DOHH2 (cell line): ENCODE data around the gene MRPL57.
"Not testable (repeated sequence)": the region's sequence is repeated elsewhere in the genome, so short reads cannot be mapped to it uniquely, and the experiment has no call there.

ENCODE experiments used
- H3F3A ChIP-seq: fragments of 200-600 bp; sonication (generic), shearing (Covaris generic); 2 replicates; pipeline ENCODE4 v1.6.0; 2016; ENCODE audit warnings: antibody characterized with exemption, mild to moderate bottlenecking; ENCODE audit not compliant: control insufficient read depth, insufficient read depth
- H3K27ac ChIP-seq: fragments of 200-600 bp; sonication (generic); 2 replicates; pipeline ENCODE4 v1.5.1; 2014; ENCODE audit warnings: low read depth, mild to moderate bottlenecking, low read length, moderate library complexity
- H3K27me3 ChIP-seq: fragments of 200-600 bp; sonication (generic); 2 replicates; pipeline ENCODE4 v1.6.1; 2014; ENCODE audit warnings: mild to moderate bottlenecking, low read length, mixed read lengths; ENCODE audit not compliant: control insufficient read depth
- H3K36me3 ChIP-seq: fragments of 200-600 bp; sonication (generic); 2 replicates; pipeline ENCODE4 v1.6.1; 2014; ENCODE audit warnings: mild to moderate bottlenecking, low read length, moderate library complexity, mixed read lengths; ENCODE audit not compliant: control insufficient read depth
- H3K4me1 ChIP-seq: fragments of 200-600 bp; sonication (generic); 2 replicates; pipeline ENCODE4 v1.6.1; 2014; ENCODE audit warnings: mild to moderate bottlenecking, low read length, mixed read lengths; ENCODE audit not compliant: control insufficient read depth
- H3K4me2 ChIP-seq: fragments of 200-600 bp; sonication (generic); 2 replicates; pipeline ENCODE4 v1.6.0; 2014; ENCODE audit warnings: mild to moderate bottlenecking, low read length, moderate library complexity
- H3K4me3 ChIP-seq: fragments of 200-600 bp; sonication (generic); 2 replicates; pipeline ENCODE4 v1.5.1; 2014; ENCODE audit warnings: mild to moderate bottlenecking, low read length, mixed read lengths
- H3K79me2 ChIP-seq: fragments of 200-600 bp; sonication (generic); 2 replicates; pipeline ENCODE4 v1.6.1; 2014; ENCODE audit warnings: mild to moderate bottlenecking, low read length, mixed read lengths; ENCODE audit not compliant: control insufficient read depth
- H3K9me2 ChIP-seq: fragments of 200-600 bp; sonication (generic); replicated peaks from 2 replicates; pipeline ENCODE4 v1.6.1; 2014; ENCODE audit warnings: mild to moderate bottlenecking, low read length, mixed read lengths; ENCODE audit not compliant: control insufficient read depth
- H3K9me3 ChIP-seq: fragments of 200-600 bp; sonication (generic); 2 replicates; pipeline ENCODE4 v1.6.1; 2014; ENCODE audit warnings: antibody characterized with exemption, low read length, mixed read lengths; ENCODE audit not compliant: control insufficient read depth, insufficient read depth
- H4K20me1 ChIP-seq: fragments of 200-600 bp; sonication (generic); 2 replicates; pipeline ENCODE4 v1.6.0; 2014; ENCODE audit warnings: low read depth, mild to moderate bottlenecking, antibody characterized with exemption, low read length, moderate library complexity; ENCODE audit not compliant: control insufficient read depth, insufficient read depth
- CTCF ChIP-seq: fragments of 200-600 bp; sonication (generic); IDR thresholded peaks from one replicate; pipeline ENCODE4 v1.5.1; 2014; ENCODE audit warnings: antibody characterized with exemption, mild to moderate bottlenecking, low read depth, low read length; ENCODE audit not compliant: poor library complexity, severe bottlenecking
- EZH2phosphoT487 ChIP-seq: fragments of 200-600 bp; sonication (generic); IDR thresholded peaks from 2 replicates; pipeline ENCODE4 v1.6.1; 2017; ENCODE audit warnings: borderline replicate concordance, mild to moderate bottlenecking, antibody characterized with exemption, low read length, moderate library complexity, mixed read lengths

Gene MRPL57

GRCh38 chr13:21219036-21219381 is 42.6 kb downstream of the MRPL57 start:
- Histone ChIP-seq H3K4me3 (no peak overlapping the region), H3K4me2 (no peak overlapping the region), H3K27me3 (no peaks in the 10 kb centered on the region; the same call in 1 of the 2 replicates), H3K4me1 (no peaks in the 10 kb centered on the region), H3K9me2 (no peaks in the 10 kb centered on the region), H3K27ac (no peak overlapping the region), H3K79me2 (no peaks in the 10 kb centered on the region), H3K9me3 (no peaks in the 10 kb centered on the region), H4K20me1 (no peaks in the 10 kb centered on the region), H3F3A (no peaks in the 10 kb centered on the region), H3K36me3 (no peaks in the 10 kb centered on the region)
- TF ChIP-seq CTCF: no peak

- H3K4me1 ChIP-seq, H3K4me2 ChIP-seq, H4K20me1 ChIP-seq, H3K9me2 ChIP-seq, H3K9me3 ChIP-seq, H3K79me2 ChIP-seq, H3K27me3 ChIP-seq, H3K4me3 ChIP-seq, H3F3A ChIP-seq, H3K27ac ChIP-seq, H3K36me3 ChIP-seq: not testable (repeated sequence)
Measured at GRCh38 chr13:21219716-21220115, 43.3 kb downstream of the MRPL57 start.

- H3K4me2 ChIP-seq: no peak overlapping the region
- no peak overlapping the region for H3K27ac ChIP-seq
Measured at GRCh38 chr13:21221268-21221667, 44.8 kb downstream of the MRPL57 start.

GRCh38 chr13:21225082-21225481 is 48.6 kb downstream of the MRPL57 start:
- Histone ChIP-seq H3K27ac (no peak overlapping the region), H3K27me3 (no peaks in the 10 kb centered on the region; the same call in 1 of the 2 replicates), H3K4me3 (no peak overlapping the region), H3K36me3 (no peaks in the 10 kb centered on the region), H3K9me2 (no peaks in the 10 kb centered on the region), H4K20me1 (no peaks in the 10 kb centered on the region), H3K4me1 (no peaks in the 10 kb centered on the region), H3K4me2 (no peak overlapping the region), H3K9me3 (no peaks in the 10 kb centered on the region), H3K79me2 (no peaks in the 10 kb centered on the region), H3F3A (no peaks in the 10 kb centered on the region)
- TF ChIP-seq CTCF (no peak), EZH2phosphoT487 (no peak)

More at GRCh38 chr13:21221268-21221667, 44.8 kb downstream of the MRPL57 start:
- no peak overlapping the region for H3K4me3 ChIP-seq
- no peaks in the 10 kb centered on the region for H3K36me3 ChIP-seq
- H3K79me2 ChIP-seq: no peaks in the 10 kb centered on the region
- H3K9me3 ChIP-seq: no peaks in the 10 kb centered on the region
- no peaks in the 10 kb centered on the region for H3K9me2 ChIP-seq
- no peaks in the 10 kb centered on the region for H4K20me1 ChIP-seq
- H3F3A ChIP-seq: no peaks in the 10 kb centered on the region
- TF ChIP-seq EZH2phosphoT487: no peak
- TF ChIP-seq CTCF: no peak
- no peaks in the 10 kb centered on the region; the same call in 1 of the 2 replicates for H3K27me3 ChIP-seq
- no peaks in the 10 kb centered on the region for H3K4me1 ChIP-seq
